HG02885 (cell line): ENCODE data around the gene ALPP.
"Not testable (repeated sequence)": the region's sequence is repeated elsewhere in the genome, so short reads cannot be mapped to it uniquely, and the experiment has no call there.

ENCODE experiments used
- ATAC-seq: cut with Tn5 transposase; IDR thresholded peaks from one replicate; pipeline ENCODE4 v1.9.1; 2021; ENCODE audit warnings: mild to moderate bottlenecking; ENCODE audit not compliant: unreplicated experiment, poor library complexity

Gene ALPP

DNA sequence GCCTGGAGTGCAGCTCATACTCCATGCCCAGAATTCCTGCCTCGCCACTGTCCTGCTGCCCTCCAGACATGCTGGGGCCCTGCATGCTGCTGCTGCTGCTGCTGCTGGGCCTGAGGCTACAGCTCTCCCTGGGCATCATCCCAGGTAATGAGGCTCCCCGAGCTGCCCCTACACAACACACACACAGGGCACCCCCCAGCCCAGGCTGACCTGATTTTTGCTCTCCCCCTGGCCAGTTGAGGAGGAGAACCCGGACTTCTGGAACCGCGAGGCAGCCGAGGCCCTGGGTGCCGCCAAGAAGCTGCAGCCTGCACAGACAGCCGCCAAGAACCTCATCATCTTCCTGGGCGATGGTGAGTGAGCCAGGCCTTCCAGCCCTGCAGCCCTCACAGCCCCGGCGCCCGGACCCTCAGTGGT lies at the start of gene ALPP:
ALPP (plus strand) TSS at position 17 of the 417 bp plus-strand sequence; CDS start at position 69, 52 bp downstream.
- ATAC-seq, result not testable (repeated sequence)

DNA sequence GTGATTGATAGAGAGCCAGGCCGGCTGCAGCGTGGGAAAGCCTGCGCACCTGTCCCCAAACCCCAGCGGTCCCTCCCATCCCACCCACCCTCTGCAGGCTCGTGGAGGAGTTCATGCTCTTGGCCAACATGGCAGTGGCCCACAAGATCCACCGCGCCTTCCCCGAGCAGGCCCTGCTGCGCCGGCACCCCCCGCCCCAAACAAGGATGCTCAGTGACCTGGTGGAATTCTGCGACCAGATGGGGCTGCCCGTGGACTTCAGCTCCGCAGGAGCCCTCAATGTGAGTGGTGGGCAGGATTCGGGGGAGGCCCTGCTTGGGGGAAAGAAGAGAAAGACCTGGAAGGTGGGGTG lies 48.9 kb upstream of the ALPP start:
- no peak for ATAC-seq

DNA sequence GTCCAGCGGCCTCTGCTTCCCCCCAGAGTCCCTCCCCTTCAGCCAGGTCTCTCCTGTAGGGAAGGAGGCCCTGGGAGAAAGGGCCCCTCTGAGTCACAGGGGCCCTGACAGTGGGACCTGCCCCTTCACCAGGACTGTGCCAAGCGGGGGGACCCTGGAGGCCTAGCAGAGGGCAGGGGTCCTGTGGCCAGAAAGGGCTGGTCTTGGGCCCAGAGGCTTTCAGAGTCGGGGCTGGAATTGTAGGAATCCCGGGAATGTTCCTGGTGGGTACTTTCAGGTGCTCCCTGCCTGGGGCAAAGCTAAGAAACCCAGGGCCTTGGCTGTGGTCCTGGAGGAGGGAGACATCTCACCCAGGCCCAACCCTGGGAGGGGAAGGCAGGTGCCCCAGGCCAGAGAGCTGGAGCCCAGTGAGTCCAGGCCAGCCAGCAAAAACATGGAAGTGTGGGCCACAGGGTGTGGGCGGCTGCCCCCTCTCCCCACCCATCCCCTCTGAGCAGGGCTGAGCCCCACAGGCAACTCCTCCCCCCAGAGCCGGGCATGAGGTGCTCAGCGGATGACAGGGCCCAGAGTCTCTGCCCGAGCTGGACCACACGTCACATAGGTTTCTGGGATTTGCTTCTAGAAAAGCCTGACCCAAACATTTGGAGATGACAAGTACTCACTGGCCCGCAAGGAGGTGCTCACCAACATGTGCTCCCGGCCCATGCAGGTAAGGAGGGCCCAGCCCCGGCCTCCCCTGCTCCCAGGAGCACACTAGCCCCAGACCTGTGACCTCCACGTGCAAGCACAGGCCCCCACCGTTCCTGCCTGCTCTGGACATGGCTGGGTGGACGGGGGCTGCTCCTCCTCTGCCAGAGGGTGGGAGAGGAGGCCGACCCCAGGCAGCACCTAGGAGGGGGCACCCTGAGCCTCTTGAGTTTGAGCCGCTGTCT lies 48.2 kb upstream of the ALPP start:
- no peak for ATAC-seq

DNA sequence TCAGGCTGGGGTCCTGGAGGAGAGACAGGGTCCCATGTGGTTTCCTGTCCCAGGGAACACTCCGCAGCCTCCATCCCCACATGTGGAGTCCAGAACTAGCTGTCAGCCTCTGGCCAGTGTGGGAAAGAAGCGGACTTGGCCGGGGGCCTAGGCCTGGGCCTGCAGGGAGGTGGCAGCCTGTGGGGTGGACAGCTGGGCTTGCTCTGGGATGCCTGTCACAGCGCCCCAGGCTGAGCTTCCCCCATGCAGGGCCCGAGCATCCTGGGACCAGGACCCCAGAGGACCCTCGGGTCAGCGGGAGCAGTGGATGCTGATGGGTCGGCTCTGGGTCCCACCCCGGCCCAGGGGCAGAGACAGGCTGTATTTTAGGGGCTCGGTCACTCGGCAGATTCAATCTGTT lies 47.5 kb upstream of the ALPP start:
- not testable (repeated sequence) for ATAC-seq

DNA sequence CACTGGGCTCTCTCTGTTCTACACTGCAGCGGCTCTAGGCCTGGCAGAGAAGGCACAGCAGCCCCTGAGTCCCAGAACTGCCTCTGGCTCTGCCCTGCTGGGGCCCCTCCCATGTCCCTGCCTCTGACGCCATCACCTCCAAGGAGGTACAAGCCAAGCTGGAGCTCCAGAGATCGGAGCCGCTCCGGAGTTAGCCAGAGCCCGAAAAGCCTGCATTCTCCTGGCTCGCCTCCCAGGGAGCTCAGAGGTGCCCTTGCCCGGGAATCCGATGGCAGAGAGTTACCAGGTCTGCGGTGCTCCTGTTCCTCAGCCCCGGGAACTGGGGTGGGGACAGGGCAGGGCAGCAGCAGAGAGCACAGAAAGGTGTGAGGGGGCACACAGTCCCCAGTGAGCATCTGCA lies 46.9 kb upstream of the ALPP start:
- not testable (repeated sequence) for ATAC-seq

DNA sequence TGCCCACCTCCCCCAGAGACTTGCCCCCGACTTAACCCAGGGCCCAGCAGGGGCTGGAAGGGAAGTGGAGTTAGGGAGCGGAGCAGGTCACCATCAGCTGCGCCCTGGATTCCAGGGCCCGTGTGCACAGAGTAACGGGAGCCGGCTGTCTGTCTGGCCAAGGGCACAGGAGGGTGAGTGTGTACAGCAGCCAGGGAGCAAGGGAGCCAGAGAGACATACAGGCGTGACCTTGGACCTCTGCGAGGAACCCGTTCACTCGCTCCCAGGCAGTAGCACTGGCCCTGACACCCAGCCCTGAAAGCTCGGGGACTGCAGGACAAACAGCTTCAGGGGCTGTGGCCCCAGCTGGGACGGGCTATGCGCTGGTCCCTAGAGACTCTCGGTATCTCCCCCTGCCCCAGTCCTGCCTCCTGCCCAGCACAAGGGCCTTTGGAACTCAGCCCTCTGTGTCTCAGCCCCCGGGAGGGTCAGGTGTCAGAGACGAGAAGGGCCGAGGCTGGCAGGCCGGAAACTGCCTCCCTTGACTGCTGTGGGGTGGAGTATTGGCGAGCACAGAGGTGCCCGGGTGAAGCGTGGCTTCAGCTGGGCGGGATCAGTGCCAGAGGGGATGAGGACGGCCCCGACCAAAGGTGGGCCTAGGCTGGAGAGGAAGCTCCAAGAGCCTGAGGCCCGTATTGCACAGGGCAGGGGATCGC lies 46.2 kb upstream of the ALPP start:
- not testable (repeated sequence) for ATAC-seq

DNA sequence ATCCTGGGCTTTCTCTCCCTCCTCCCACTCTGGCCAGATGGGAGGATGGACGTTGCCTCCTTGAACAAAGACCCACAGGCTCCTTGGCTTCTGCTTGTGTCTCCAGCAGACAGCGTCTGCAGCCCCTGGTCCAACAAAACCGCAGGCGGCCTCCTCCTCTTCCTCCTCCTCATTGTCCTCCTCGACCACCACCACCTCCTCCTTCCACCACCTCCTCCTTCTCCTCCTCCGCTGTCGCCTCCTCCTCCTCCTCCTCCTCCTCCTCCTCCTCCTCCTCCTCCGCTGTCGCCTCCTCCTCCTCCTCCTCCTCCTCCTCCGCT lies 45.7 kb upstream of the ALPP start:
- ATAC-seq, result no peak

DNA sequence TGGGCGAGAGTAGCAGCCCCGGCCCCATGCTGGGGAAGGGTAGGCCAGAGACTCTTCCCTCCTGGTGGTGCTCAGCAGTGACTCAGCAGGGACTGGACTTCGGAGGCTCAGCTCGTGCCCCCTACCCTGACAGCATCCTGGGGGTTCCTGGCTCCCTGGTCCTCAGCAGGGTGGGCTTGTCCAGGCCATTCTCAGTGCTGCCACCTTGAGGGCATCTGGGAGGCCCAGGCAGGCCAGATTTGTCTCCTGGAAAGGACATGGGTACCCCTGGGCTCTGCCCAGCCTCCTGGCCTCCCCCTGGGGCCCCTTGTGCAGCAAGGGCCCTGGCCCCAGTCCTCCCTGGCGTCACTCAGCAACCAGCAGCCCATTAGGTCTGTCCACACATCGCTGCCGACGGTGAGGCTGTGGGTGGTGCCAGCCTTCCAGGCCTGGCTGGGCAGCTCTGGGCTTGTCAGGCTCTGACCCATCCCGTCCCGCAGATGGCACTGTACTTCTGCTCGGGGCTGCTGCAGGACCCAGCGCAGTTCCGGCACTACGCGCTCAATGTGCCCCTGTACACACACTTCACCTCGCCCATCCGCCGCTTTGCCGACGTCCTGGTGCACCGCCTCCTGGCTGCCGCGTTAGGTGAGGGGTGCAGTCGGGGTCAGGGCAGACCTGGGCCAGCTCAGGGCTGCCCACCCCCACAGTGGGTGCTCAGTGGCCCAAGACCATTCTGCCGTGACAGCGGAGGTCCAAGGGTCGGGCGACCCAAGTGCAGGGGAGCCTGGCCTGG lies 45.0 kb upstream of the ALPP start:
- no peak for ATAC-seq

DNA sequence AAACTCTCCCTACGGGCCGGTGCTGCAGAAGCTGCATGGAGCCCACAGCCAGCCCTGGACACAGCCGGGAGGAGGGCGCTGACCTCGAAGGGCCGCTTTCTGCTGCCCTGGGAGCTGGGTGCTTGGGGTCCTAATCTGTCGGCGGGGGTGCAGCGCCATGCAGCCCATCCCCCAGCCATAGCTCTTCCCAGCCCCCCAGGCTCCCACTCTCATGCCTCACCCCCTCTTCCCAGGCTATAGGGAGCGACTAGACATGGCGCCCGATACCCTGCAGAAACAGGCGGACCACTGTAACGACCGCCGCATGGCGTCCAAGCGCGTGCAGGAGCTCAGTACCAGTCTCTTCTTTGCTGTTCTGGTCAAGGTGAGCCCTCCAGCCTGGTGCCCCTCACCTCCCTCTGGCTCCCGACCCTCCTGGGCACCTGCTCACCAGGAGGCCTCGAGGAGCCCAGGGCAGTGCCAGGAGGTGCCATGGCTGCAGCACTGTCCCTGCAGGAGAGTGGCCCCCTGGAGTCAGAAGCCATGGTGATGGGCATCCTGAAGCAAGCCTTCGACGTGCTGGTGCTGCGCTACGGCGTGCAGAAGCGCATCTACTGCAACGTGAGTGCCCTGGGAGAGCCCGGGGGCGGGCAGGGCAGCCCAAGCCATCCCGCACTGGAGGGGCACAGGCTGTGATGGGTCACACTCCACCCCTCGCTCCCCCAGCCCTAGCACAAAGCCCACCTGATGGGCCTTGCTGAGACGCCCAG lies 44.2 kb upstream of the ALPP start:
- ATAC-seq, result not testable (repeated sequence)

DNA sequence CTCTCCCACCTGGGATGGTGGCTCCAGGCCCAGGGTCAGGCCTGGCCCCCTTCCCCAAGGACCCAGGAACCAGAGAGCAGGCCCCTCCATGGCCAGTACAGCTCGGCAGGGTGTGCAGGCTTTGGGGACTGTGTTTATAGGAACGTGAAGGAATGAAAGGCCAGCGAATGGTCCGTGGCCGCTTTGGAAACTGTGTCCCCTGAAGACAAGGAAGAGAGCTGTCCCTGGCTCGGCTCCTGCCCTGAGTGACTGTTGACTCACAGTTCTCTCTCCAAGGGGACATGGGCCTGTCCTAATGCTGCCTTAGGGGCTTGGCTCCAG lies 43.7 kb upstream of the ALPP start:
- ATAC-seq, result not testable (repeated sequence)

DNA sequence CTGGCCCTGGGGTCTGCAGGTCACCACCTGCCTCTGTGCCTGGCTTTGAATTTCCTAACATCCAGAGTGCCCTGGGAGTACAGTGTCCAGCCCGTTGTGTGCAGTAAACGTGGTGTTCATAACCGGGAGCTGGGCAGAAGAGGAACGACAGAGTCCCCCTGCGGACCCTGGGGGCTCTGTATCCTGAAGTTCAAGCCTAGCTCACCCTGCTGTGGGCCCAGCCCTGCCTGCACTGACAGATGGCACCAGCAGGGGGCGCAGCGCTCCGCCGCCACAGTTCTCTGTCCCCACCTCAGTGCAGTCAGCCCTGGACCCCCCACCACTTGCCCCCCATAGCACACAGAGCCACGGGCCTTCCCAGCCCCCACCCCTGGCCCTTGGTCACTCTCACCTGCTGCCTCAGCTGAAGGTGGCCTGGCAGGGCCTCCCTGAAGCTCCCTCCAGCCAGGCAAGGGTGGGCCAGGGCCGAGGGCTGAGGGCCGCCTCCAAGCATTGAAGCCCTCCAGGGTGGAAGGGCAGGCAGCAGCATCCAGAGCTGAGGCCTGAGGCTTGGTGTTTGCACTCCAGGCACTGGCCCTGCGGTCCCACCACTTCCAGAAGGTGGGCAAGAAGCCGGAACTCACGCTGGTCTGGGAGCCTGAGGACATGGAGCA lies 43.2 kb upstream of the ALPP start:
- not testable (repeated sequence) for ATAC-seq

DNA sequence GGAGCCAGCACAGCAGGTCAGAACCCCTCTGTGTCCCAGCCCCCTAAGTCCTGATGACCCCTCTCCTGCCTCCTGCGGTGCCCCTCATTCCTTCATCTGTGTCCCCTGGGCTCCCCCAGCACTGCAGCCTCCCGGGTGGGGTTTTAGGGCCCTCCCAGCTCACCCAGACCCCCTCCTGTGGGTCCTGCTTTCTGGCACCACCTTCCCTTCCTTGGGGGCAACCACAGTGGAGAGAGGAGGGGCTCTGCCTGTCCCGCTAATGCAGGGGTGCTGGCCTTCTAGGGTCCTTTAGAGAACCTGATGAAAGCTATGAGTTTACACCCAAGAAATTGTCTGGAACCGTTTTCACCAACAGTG lies 42.7 kb upstream of the ALPP start:
- ATAC-seq, result no peak

DNA sequence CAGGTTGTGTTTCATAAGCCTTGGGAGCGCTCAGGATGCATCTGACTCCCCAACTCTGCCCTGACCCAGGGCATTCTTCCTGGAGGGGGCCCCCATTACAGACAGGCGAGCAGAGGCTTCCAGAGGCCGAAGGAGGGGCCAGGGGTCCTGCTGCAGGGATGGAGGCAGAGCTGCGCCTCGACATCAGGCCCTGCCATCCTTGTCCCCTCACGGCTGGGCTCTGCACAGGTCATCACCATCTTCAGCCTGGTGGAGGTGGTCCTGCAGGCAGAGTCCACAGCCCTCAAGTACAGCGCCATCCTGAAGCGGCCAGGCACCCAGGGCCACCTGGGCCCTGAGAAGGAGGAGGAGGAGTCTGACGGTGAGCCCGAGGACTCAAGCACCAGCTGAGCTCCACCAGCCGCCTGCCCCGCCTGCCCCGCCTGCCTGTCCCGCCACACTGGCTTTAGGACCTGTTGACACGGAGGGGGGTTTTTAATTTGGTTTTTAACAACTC lies 42.3 kb upstream of the ALPP start:
- no peak for ATAC-seq

DNA sequence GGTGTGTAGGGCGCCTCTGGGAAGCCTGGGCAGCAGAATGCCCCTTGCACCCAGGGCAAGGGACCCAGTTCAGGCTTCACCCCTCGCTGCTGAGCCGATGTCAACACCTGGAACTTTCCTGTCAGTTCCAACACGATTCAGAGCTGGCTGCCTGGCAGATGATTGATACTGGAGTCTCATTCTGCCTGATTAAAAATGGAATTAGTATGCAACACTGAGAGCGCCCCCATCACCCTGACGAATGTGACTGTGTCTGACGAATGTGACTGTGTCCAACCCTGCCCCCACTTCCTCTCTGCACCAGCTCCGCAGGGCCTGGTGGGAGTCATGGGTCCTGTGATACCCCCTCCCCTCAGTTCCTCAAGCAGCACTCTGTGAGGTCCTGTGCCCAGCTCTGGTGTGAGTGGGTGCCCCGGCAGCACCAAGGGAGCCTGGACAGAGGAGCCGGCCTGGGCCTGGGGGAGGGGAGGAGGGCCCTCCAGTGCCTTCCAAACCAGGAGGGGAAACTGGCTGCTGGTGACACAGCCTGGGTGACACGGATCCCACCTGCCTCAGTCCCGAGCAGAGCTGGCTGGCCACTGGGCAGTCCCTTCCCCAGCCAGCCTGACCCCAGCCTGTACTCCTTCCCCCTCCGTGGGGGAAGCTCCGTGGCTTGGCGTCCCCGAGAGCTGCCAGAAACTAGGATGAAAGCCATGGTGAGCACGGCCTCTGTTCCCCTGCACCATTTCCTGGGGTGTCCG lies 41.4 kb upstream of the ALPP start:
- no peak for ATAC-seq

DNA sequence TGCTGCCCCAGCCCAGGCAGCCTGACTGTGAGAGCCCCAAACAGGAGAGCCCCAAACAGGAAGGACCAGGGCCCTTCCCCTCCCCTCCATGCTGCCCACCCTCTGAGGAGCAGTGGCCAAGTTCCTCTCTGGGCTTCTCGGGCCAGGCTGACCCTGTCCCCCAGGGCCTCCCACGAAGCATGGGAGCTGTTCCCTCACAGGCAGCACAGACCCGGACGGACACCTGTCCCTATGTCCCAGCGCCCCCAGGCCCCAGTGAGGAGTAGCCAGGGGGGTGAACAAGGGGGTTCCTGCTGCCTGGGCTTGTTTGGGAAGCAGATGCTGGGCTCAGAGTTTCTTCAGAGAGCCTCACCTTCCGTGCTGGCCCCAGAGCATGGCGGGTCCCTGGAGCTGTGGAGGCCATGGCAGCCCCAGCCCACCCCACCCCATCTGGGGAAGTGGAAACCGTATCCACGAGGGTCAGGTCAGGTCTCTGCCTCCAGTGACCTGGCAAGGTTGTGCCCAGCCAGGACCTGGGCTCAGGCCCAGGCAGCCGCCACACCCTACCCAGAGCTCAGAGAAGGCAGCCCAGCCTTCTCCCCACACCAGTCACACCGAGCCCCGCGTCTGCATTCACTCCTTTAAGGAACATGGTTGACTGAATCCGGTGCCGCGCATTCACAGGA lies 40.3 kb upstream of the ALPP start:
- not testable (repeated sequence) for ATAC-seq

DNA sequence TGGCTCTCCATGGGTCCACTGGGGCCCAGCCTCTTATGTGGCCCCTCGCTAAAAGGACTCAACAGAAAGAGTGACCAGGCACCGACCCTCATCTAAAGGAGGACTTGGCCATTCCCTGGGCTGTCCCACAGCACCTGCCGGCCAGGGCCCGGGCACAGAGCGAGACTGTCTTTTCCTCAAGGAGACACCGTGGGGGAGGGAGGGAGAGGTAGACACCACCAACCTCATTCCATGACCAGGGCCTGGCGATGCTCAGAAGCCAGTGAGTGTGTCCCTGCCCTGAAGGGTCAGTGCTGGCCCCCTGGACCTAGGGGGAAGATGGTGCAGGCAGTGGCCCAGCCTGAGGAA lies 39.8 kb upstream of the ALPP start:
- ATAC-seq, result no peak

DNA sequence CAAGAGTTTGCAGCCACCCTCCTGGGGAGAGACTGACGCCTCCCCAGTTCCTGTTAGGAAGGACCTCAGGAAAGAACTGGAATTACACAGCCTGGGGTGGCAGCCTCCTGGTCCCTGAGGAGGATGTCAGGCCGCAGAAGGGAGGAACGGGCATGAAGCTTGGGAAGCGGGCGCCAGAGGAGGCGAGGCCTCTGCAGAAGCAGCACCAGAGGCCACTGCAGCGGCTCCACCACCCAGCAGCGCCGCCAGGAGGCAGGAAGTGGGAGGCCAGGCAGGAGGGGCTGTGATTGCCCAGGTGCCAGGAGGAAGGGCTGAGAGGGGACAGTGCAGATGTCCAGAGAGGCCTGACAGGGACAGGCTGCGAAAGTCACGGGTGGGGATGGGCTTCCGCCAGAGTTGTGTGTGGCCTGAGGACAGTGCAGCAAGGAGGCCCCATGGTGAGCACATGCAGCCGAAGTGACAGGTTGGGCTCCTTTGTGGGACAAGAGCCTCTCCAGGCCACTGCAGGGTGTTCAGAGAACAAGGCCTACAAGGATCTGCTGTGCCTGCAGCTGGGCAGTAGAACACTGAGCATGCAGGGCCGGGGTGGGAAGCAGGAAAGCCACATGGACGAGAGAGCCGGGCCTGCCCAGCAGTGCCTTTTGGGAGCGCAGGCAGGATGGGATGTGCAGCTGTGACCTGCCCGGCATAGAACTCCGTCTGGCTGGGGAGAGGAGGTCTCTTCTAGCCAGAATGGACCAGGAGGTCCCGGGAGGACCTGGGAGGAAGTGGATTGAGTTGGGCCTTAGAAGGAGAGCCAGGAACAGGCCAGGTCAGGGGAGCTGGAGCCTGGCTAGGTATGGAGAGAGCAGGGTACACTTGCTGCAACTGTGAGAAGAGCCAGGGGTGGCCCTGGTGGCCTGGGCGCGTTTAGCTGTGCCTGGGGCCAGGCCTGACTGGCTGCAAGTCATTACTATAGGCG lies 39.1 kb upstream of the ALPP start:
- no peak for ATAC-seq
